Stimulated activated CD4-positive, alpha-beta T cell treated with anti-CD3 and anti-CD28 coated beads, TNF-alpha, amount 100 ng/mL, for 48 hours (primary cell): ENCODE results near the gene RAB6C.
"Not testable (repeated sequence)": the region's sequence is repeated elsewhere in the genome, so short reads cannot be mapped to it uniquely, and the experiment has no call there.

ENCODE experiments used
- DNase-seq, 3 donors: peaks; one replicate each; pipeline ENCODE4 v3.0.0-alpha.2; 2020; ENCODE audit warnings: low read depth in 3 of 3

The RAB6C gene

GRCh38 chr2:129979629-129980155, at the start of gene RAB6C:
TSS of gene RAB6C (plus strand) at chr2:129979666. CDS start at chr2:129980116, 450 bp downstream.
- not testable (repeated sequence) for DNase-seq

DNA sequence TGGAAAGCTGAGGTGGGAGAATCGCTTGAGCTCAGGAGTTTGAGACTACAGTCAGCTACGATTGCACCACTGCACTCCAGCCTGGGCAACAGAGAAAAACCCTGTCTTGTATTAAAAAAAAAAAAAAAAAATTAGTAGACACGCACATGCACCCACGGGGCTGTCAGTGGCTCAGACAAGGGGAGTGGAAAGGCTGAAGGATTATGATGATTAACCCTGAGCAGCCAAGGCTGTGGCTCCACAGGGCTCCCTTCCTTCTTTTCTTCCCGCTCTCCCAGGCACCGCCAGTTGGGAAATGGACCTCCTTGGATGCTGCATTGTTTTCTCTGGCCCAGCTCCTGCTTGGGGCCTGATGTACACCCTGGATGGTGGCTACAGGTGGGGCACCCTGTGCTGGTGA, 49.0 kb upstream of the RAB6C start:
- DNase-seq = no peak

- not testable (repeated sequence) for DNase-seq
Observed at GRCh38 chr2:129933387-129933786, 46.1 kb upstream of the RAB6C start.

DNA sequence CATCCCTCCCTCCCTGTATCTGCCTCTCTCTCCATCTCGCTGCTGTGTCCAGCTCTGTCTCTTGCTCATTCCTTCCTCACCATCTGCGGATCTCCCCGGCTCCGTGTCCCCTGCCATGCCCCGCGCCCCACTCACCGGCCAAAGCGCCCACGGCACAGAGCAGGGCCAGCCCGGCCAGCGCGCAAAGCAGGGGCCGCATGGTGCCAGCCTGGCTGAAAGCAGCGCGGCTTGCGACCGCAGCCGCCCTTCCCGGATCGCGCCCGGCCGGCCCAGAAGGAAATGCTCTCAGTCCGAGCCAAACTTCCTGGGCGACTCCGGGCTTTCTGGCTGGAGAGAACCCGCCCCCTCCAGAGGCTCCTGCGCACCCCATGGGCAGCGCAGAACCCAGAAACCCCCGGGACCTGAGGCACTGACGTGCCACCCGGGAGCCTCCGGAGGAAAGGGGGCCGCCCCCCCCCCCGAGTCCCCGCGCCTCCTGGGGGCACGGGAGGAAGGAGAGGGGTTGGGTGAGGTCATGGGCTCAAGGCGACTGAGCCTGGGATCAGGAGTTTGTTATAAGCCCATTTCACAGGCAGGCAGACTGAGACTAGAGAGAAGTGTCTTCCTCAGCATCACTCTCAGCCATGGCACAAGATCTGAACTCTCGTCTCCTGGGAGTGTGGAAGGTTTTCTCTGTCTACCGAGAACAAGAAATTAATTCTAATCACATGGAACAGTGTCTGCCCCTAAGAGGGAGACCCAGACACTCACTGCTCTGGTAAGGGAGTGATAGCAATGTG, 45.2 kb upstream of the RAB6C start:
- DNase-seq = no peak

DNA sequence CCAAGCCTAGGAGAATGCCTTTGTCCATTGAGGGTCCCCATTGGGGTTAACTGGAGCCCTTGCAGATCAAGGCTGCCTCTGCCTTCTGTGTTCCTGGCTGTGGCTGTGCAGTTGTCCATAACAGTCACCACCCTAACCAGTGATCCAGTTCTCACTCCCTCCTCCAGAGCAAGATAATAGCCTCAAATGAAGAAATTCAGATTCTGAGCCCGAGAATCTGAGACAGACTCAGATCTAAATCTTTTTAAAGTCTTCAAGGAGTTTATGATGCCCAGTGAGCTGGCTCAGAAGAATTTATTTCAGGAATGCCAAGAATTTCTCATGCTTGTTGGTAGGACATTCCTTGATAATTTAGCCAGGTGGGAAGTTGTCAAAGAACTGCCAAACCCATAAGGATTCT, 44.3 kb upstream of the RAB6C start:
- DNase-seq = no peak

DNA sequence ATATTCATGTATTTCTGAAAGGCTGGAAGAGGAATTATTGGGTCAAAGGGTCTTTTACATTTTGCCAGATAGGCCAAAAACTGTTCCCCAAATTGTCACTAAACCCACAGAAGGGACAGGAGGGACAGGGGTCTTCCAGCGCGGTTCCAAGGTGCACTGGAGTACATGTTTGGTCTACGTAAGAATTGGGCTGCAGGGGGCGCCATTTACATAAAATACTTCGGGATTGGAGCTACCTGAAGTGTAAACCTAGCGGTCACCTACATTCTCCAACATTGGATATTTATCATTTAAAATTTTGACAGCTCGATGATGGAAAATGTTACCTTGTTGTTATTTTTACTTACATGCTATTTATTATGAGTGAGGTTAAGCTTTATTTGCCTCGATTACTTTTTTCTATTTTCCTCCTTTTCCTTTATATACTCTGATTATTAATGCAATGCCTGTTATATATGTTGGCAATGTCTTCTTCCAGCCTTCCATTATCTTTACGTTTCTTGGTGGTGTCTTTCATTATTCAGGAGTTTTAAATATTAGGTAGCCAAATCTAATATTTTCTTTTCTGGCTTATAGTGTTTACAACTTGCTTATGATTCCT, 43.0 kb upstream of the RAB6C start:
- peak in 2 of 3 donors; percentile 24 to 38 for DNase-seq

GRCh38 chr2:129938850-129939471, 40.5 kb upstream of the RAB6C start:
- DNase-seq = not testable (repeated sequence)

DNA sequence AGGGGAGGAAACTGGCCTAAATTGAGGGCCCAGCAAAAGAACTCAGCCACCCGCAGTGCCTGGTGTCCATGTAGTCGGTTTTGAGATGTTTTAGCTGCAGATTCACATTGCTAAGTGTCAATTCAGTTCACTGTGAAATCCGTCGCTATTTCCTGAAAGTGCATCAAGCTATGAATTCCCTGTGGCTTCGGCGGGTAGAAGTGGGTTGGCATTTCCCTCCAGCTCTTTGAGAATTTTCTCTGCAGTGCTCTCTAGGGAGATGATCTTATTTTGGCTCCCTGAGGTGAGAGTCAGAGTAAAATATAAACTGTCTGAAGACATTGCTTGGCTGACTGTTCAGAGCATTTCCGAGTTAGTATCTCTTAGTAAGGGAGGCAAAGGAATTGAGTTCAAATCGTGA, 36.0 kb upstream of the RAB6C start:
- not testable (repeated sequence) for DNase-seq

DNA sequence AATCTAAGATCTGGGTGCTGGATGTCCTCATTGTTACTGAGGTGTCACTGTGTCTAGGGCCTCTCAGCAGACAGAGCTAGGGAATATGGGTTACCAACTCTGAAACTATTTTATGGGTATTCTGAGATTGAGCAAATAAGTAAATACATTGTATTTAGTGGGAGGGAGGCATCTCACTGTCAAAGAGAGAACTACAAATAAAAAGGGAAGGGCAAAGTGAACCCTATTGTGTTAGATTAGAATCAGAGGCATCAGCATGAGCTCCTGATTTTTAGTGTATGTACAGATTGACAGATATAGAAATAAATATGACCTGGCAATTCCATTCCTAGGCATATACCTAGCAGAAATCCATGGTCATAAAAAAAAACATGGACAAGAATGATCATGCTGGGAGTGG, 33.9 kb upstream of the RAB6C start:
- no peak for DNase-seq

DNA sequence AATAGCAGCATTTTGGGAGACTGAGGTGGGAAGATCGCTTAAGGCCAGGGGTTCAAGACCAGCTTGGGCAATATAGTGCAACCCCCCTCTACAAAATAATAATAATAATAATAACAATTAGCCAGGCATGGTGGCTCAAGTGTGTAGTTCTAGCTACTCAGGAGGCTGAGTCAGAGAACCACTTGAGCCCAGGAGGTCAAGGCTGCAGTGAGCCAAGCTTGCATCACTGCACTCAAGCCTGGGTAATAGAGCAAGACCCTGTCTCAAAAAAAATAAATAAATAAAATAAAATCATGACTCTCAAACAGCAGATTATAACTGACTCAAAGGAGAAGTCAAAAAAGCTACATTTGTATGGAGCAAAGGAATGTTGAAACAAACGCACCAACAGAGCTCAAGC, 31.8 kb upstream of the RAB6C start:
- DNase-seq = not testable (repeated sequence)

DNA sequence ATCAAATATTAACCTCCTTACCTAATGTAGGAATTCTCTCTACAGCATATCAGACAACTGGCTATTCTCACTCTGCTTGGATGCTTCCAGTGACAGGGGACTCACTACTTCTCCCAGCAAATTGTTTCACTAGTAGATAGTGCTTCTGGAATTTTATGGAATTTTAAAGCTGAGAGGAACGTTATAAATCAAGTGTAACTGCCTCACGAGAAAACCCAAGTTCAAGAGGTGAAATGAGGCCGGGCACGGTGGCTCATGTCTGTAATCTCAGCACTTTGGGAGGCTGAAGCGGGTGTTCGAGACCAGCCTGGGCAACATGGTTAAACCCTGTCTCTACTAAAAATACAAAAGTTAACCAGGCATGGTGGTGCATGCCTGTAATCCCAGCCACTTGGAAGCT, 23.3 kb upstream of the RAB6C start:
- DNase-seq = not testable (repeated sequence)

DNA sequence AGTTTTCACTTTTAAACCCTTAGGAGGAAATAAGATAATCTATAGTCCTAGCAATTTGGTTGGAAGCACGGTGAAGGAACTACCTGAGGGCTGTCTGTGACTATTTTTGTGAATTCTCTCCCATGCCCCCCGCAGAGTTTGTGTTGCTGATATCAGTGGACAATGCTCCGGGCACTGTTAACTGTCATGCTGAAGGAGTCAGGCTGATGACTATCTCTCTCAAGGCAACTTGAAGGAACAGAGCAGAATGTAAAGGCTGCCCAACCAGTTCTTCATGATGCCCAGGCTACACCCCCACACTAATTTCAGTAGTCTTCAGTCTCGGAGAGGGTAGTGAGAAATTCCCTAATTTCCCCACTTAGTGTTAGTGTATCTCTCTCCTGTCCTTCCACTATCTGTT, 21.6 kb upstream of the RAB6C start:
- no peak for DNase-seq

DNA sequence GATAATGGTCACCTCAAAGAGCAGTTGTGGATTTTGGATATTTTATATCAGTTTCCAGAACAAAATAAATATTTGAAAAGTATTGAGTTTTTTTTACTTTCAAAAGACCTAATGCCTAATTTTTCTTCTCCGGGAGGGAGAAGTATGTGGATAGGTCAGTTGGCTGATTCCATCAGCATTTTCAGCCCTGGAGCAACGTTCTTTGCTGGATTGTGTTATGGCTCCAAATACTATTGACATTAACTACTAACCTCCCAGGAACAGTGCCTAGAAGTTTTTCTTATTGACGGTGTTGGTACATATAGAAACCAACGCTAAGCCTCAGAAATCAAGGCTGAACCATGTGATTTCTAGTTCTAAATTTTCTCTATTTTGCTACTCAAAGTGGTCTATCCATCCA, 20.7 kb upstream of the RAB6C start:
- not testable (repeated sequence) for DNase-seq

DNA sequence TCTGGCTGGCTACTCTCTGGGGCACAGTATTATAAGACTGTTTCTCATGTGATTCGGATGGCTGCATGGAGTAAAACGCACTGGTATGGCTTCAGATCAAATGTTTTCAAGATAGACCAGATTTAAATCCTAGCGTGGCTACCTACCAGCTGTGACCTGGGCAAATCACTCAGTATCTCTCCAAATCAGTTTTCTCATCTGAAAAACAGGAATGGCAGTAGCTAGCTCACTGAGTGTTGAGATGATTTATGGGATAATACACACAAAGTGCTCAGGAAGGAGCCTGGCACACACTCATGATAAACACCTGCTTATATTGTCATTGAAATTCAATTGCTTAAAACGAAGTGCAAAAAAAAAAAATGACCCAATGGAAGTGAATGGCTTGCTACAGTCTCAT, 10.9 kb upstream of the RAB6C start:
- DNase-seq = not testable (repeated sequence)

- no peak for DNase-seq
Observed at GRCh38 chr2:129975016-129975774, 4.3 kb upstream of the RAB6C start.

- not testable (repeated sequence) for DNase-seq
Observed at GRCh38 chr2:129976969-129977368, 2.5 kb upstream of the RAB6C start.

GRCh38 chr2:129977986-129978385, 1.5 kb upstream of the RAB6C start:
- DNase-seq = no peak

DNA sequence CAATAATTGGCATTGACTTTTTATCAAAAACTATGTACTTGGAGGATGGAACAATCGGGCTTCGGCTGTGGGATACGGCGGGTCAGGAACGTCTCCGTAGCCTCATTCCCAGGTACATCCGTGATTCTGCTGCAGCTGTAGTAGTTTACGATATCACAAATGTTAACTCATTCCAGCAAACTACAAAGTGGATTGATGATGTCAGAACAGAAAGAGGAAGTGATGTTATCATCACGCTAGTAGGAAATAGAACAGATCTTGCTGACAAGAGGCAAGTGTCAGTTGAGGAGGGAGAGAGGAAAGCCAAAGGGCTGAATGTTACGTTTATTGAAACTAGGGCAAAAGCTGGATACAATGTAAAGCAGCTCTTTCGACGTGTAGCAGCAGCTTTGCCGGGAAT, 780 bp downstream of the RAB6C start:
- not testable (repeated sequence) for DNase-seq

- not testable (repeated sequence) for DNase-seq
Observed at GRCh38 chr2:129981689-129982088, 2.2 kb downstream of the RAB6C start.

GRCh38 chr2:129984426-129984825, 5.0 kb downstream of the RAB6C start:
- DNase-seq = no peak

DNA sequence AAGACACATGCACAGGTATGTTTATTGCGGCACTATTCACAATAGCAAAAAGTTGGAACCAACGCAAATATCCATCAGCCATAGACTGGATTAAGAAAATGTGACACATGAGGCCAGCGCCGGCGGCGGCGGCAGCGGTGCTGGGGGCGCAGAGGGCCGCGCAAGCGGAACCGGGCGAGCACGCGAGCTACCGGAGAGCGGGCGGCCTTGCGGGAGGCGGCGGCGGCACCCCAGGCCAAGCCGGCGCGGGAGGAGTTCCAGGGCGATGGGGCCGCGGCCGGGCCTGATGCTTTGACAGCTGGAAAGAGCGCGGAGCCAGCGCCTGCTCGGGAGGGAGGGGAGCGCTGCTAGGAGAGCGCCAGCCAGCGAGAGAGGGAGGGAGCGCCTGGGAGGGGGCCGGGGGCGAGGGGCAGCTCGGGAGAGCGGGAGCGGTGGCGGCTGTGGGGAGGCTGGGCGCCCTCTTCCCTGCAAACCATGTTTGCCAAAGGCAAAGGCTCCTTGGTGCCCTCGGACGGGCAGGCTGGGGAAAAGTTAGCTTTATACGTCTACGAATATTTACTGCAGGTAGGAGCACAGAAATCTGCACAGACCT, 13.0 kb downstream of the RAB6C start:
- not testable (repeated sequence) for DNase-seq
